NCI-H1105 treated with DMSO at 0.1 percent for 48 hours (cell line): ENCODE results near the gene ZSWIM5.
"Not testable (repeated sequence)": the region's sequence is repeated elsewhere in the genome, so short reads cannot be mapped to it uniquely, and the experiment has no call there.

ENCODE experiments used
- DNase-seq: peaks from one replicate; lab custom pipeline; 2025; lab: John Stamatoyannopoulos, UW

The ZSWIM5 gene

GRCh38 chr1:45141247-45142003 is 65.0 kb downstream of the ZSWIM5 start:
- DNase-seq, result no peak

- no peak for DNase-seq
Measured at GRCh38 chr1:45136984-45137383, 69.4 kb downstream of the ZSWIM5 start.

- DNase-seq, result no peak
Measured at GRCh38 chr1:45135316-45135715, 71.1 kb downstream of the ZSWIM5 start.

GRCh38 chr1:45134461-45134873 is 71.9 kb downstream of the ZSWIM5 start:
- DNase-seq, result no peak

GRCh38 chr1:45132719-45133118 is 73.7 kb downstream of the ZSWIM5 start:
- not testable (repeated sequence) for DNase-seq

- no peak for DNase-seq
Measured at GRCh38 chr1:45123358-45123757, 83.0 kb downstream of the ZSWIM5 start.

- no peak for DNase-seq
Measured at GRCh38 chr1:45122724-45123123, 83.7 kb downstream of the ZSWIM5 start.

GRCh38 chr1:45117766-45118165 is 88.6 kb downstream of the ZSWIM5 start:
- DNase-seq, result no peak

GRCh38 chr1:45116820-45117219 is 89.6 kb downstream of the ZSWIM5 start:
- no peak for DNase-seq

GRCh38 chr1:45116340-45116739 is 90.1 kb downstream of the ZSWIM5 start:
- no peak for DNase-seq

- not testable (repeated sequence) for DNase-seq
Measured at GRCh38 chr1:45115198-45115597, 91.2 kb downstream of the ZSWIM5 start.

GRCh38 chr1:45112661-45113060 is 93.7 kb downstream of the ZSWIM5 start:
- DNase-seq, result no peak

- no peak for DNase-seq
Measured at GRCh38 chr1:45111239-45111638, 95.2 kb downstream of the ZSWIM5 start.

GRCh38 chr1:45107782-45108181 is 98.6 kb downstream of the ZSWIM5 start:
- DNase-seq, result no peak

GRCh38 chr1:45106864-45107263 is 99.5 kb downstream of the ZSWIM5 start:
- not testable (repeated sequence) for DNase-seq

- not testable (repeated sequence) for DNase-seq
Measured at GRCh38 chr1:45106156-45106545, 100.3 kb downstream of the ZSWIM5 start.

- DNase-seq, result not testable (repeated sequence)
Measured at GRCh38 chr1:45105486-45106155, 100.8 kb downstream of the ZSWIM5 start.

GRCh38 chr1:45103534-45103933 is 102.9 kb downstream of the ZSWIM5 start:
- peak; percentile 19 for DNase-seq

- DNase-seq, result no peak
Measured at GRCh38 chr1:45101947-45102346, 104.5 kb downstream of the ZSWIM5 start.

- not testable (repeated sequence) for DNase-seq
Measured at GRCh38 chr1:45101528-45101927, 104.9 kb downstream of the ZSWIM5 start.

GRCh38 chr1:45097944-45098343 is 108.5 kb downstream of the ZSWIM5 start:
- DNase-seq, result no peak

GRCh38 chr1:45097079-45097478 is 109.3 kb downstream of the ZSWIM5 start:
- no peak for DNase-seq

GRCh38 chr1:45095450-45095849 is 111.0 kb downstream of the ZSWIM5 start:
- no peak for DNase-seq

GRCh38 chr1:45094371-45094770 is 112.0 kb downstream of the ZSWIM5 start:
- not testable (repeated sequence) for DNase-seq
